Measurements from ENCODE around the gene CHCHD1.

DNA sequence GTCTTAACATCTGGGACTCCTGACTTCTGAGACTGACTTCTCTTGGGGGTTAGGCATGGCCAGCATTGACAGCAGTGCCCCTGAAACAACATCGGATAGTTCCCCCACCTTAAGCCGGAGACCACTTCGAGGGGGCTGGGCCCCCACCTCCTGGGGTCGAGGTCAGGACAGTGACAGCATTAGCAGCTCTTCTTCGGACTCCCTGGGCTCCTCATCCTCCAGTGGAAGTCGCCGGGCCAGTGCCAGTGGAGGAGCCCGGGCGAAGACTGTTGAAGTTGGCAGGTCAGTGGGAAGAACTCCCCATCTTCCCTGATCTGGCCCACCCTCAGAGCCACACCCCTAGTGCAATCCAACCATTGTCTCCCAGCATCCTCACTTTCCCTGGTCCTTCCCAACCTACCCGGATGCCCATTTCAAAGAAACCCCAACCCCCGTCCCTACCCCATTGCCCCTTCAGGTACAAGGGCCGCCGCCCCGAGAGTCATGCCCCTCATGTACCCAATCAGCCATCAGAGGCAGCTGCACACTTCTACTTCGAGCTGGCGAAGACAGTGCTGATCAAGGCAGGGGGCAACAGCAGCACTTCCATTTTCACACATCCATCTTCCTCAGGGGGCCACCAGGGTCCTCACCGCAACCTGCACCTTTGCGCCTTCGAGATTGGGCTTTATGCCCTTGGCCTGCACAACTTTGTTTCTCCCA, 15.6 kb downstream of the CHCHD1 start:
- TF ChIP-seq ESRRA (IDR thresholded peaks at IDR 0.05; ENCODE audit: borderline replicate concordance, low read length) (no peak), ZFP36 (IDR thresholded peaks at IDR 0.05; ENCODE audit: borderline replicate concordance, partially characterized antibody) (no peak), EP300 (IDR thresholded peaks at IDR 0.05) (no peak)
- TF ChIP-seq, protein P1, sequence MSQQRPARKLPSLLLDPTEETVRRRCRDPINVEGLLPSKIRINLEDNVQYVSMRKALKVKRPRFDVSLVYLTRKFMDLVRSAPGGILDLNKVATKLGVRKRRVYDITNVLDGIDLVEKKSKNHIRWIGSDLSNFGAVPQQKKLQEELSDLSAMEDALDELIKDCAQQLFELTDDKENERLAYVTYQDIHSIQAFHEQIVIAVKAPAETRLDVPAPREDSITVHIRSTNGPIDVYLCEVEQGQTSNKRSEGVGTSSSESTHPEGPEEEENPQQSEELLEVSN (IDR thresholded peaks at IDR 0.05; ENCODE audit: borderline replicate concordance, low read depth), result no peak
- TF ChIP-seq, protein P2, sequence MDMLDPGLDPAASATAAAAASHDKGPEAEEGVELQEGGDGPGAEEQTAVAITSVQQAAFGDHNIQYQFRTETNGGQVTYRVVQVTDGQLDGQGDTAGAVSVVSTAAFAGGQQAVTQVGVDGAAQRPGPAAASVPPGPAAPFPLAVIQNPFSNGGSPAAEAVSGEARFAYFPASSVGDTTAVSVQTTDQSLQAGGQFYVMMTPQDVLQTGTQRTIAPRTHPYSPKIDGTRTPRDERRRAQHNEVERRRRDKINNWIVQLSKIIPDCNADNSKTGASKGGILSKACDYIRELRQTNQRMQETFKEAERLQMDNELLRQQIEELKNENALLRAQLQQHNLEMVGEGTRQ (IDR thresholded peaks at IDR 0.05), result no peak
- TF ChIP-seq, protein P3, sequence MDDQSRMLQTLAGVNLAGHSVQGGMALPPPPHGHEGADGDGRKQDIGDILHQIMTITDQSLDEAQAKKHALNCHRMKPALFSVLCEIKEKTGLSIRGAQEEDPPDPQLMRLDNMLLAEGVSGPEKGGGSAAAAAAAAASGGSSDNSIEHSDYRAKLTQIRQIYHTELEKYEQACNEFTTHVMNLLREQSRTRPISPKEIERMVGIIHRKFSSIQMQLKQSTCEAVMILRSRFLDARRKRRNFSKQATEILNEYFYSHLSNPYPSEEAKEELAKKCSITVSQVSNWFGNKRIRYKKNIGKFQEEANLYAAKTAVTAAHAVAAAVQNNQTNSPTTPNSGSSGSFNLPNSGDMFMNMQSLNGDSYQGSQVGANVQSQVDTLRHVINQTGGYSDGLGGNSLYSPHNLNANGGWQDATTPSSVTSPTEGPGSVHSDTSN (IDR thresholded peaks at IDR 0.05), result no peak
- TF ChIP-seq, protein P4, sequence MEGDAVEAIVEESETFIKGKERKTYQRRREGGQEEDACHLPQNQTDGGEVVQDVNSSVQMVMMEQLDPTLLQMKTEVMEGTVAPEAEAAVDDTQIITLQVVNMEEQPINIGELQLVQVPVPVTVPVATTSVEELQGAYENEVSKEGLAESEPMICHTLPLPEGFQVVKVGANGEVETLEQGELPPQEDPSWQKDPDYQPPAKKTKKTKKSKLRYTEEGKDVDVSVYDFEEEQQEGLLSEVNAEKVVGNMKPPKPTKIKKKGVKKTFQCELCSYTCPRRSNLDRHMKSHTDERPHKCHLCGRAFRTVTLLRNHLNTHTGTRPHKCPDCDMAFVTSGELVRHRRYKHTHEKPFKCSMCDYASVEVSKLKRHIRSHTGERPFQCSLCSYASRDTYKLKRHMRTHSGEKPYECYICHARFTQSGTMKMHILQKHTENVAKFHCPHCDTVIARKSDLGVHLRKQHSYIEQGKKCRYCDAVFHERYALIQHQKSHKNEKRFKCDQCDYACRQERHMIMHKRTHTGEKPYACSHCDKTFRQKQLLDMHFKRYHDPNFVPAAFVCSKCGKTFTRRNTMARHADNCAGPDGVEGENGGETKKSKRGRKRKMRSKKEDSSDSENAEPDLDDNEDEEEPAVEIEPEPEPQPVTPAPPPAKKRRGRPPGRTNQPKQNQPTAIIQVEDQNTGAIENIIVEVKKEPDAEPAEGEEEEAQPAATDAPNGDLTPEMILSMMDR (IDR thresholded peaks at IDR 0.05), result no peak
- TF ChIP-seq, protein P5, sequence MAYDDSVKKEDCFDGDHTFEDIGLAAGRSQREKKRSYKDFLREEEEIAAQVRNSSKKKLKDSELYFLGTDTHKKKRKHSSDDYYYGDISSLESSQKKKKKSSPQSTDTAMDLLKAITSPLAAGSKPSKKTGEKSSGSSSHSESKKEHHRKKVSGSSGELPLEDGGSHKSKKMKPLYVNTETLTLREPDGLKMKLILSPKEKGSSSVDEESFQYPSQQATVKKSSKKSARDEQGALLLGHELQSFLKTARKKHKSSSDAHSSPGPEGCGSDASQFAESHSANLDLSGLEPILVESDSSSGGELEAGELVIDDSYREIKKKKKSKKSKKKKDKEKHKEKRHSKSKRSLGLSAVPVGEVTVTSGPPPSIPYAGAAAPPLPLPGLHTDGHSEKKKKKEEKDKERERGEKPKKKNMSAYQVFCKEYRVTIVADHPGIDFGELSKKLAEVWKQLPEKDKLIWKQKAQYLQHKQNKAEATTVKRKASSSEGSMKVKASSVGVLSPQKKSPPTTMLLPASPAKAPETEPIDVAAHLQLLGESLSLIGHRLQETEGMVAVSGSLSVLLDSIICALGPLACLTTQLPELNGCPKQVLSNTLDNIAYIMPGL (CRISPR knock-in tag; IDR thresholded peaks at IDR 0.05; ENCODE audit: borderline replicate concordance), result no peak

Data from A549 (cell line).